Hematopoietic multipotent progenitor cell treated with erythropoietin and hydrocortisone succinate and interleukin-3 and kit ligand, for 17 days (in vitro differentiated cells): ENCODE results near the gene DPEP1.
"Not testable (repeated sequence)": the region's sequence is repeated elsewhere in the genome, so short reads cannot be mapped to it uniquely, and the experiment has no call there.

ENCODE experiments used
- DNase-seq: peaks from one replicate; pipeline ENCODE4 v3.0.0-alpha.2; 2015; ENCODE audit warnings: low spot score

The DPEP1 gene

DNA sequence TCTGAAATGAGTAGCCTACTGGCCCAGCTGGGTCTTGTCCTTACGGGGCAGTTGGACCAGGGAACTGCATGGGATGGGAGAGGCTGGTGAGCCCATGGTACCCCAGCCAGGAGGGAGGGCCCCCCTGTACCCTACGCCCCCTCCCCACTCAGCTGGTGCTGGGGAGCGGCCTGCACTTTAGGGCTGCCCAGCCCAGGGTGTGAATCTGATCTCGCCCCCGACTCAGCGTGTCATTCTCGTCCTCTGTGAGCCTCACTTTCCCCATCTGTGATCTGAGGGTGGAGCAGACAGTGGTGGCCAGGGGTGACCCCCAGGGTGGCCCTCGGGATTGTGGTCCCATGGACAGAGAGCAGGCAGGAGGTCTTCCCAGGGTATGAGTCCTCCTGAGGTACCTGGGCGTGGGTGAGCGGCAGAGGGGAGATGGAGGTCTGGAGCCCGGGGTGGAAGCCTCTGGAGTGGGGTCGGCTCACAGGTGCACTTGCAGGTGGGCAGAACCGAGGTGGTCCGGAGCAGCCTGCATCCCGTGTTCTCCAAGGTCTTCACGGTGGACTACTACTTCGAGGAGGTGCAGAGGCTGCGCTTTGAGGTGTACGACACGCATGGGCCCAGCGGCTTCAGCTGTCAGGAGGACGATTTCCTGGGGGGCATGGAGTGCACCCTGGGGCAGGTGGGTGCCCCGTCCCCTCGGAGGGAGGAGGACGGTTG is 36.2 kb upstream of the DPEP1 start:
- no peak for DNase-seq

DNA sequence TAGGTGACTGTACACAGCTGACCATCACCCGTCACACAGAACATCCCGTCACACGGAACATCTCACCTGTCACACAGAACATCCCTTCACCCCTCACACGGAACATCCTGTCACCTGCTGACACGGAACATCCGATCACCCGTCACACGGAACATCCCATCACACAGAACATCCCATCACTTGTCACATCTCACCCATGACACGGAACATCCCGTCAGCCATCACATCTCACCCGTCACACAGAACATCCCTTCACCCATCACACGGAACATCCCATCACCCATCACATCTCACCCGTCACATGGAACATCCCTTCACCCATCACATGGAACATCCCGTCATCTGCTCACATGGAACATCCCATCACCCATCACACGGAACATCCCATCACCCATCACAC is 34.1 kb upstream of the DPEP1 start:
- no peak for DNase-seq

DNA sequence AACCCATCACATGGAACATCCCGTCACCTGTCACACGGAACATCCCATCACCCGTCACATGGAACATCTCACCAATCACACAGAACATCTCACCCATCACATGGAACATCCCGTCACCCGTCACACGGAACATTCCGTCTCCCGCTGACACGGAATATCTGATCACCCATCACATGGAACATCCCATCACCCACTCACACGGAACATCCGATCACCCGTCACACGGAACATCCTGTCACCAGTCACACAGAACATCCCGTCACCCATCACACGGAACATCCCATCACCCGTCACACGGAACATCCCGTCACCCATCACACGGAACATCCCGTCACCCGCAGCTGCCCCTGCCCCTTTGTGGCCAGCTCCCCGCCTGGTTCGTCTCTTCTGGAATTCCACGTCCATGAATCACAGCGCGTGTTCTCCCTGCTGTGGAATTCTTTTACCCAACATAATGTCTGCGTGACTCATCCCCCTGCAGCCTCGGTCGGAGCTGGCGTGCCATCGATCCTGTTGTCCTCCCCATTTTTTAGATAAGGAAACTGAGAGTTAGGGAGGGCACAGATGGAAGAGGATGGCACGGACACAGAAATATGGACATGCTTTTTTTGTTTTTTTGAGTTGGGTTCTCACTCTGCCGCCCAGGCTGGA is 32.3 kb upstream of the DPEP1 start:
- DNase-seq, result no peak

DNA sequence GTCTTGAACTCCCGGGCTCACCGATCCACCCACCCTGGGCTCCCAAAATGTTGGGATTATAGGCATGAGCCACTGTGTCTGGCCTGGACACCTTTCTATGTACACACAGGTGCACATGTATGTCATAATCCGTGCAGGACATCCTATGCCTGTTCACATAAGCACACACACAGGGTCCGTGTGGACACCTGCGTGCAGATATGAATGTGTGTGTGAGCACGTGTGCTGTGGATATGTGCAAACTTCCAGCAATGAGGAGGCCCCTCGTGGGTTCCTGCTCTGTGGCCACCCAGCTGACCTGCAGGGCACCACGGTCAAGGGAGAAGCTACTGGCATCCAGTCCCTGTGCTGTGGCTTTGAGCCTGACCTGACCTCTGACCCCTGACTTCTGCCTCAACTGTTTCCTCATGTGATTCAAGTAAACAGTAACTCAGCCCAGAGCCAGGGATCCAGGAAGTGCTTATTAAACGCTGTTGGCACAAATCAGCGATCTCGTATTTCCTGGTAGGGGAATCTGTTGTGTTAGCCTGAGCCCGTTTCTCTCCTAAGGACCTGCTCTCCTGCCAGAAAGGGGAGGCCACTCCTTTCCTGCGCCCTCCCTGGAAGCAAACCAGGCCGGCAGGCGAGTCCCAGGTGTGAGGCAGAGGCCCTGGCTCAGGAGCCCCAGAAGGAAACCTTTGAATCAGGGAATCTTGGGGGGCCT is 31.4 kb upstream of the DPEP1 start:
- DNase-seq, result no peak

DNA sequence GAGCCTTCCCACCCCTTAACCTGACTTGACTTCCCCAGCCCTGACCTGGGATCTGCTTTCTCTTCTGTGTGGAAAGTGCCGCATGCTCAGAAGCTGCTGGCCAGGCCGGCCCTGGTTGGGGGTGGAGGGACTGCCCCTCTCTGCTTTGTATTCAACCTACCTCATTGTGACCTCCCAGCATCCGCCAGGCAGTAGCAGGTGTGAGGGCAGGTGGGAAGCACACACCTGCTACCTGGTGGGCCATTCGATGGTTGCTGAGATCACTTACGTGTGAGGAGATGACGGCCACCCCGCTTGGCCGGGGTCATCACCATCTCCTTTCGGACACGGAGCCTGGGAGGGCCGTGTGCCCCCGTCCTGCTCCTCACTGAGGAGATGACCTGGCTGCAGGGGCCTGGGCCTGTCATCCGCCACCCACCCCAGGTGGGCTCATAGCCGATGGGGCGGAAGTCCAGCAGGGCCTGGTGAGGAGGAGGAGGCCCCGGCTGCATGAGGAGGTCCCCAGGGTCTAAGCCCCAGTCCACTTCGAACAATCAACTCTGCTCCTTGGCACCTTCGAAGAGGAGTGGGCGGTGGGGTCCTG is 30.7 kb upstream of the DPEP1 start:
- no peak for DNase-seq

DNA sequence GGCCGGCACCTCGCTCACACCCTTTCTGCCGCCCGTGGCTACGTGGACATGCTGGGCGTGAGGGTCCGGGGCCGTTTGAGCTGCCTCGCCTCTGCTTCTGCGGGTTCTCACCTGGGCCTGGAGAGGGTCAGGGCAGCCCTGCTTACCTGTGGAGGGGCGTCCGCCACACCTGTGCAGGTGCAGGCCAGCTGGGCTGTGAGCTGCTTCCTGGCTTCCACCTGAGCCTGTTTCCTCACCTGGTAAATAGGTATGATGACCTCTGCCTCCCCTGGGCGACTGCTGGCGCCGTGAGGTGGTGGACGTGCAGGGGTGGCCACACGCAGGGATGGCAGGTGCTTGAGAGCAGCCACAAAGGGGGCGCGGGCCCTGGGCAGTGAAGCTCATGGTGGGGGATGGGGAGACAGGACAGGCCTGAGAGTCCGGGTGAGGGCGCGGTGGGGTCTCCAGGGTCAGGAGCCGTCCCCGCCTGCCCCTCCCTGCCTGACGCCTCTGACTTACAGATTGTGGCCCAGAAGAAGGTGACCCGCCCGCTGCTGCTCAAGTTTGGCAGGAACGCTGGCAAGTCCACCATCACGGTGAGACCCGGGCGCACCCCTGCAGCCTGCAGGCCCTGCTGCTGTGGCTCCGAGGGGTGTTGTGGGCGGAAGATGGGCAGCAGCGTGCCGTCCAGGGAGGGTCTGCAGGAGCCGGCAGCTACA is 30.1 kb upstream of the DPEP1 start:
- no peak for DNase-seq

DNA sequence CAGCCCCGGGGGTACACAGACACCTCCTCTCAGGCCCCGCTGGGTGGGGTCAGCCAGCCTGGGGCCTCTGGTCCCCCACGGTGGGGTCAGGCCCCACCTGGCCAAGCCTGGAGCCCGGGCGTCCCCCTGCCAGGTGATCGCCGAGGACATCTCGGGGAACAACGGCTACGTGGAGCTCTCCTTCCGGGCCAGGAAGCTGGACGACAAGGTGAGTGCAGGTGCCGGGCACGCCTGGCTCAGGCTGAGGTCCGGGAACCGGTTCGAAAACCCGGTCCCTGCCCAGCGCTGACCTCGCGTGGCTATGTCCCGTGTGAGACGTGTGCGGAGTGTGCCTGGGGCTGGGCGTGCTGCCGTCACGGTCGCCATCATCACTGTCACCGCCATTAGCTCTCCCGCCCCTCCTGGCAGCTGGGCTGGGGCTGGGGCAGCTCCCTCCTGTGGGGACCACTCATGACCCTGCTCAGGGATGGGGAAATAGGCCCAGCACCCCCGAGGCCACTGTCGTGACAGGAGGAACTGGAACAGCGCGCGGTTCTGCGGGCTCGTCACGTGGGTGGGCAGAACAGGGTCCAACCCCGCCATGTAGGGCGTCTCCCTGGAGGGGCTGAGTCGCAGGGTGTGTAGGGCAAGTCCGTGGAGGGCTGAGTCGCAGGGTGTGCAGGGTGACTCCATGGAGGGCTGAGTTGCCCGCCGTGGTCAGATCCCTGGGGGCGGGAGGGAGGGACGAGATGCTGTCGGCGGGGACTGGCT is 29.4 kb upstream of the DPEP1 start:
- DNase-seq, result no peak

DNA sequence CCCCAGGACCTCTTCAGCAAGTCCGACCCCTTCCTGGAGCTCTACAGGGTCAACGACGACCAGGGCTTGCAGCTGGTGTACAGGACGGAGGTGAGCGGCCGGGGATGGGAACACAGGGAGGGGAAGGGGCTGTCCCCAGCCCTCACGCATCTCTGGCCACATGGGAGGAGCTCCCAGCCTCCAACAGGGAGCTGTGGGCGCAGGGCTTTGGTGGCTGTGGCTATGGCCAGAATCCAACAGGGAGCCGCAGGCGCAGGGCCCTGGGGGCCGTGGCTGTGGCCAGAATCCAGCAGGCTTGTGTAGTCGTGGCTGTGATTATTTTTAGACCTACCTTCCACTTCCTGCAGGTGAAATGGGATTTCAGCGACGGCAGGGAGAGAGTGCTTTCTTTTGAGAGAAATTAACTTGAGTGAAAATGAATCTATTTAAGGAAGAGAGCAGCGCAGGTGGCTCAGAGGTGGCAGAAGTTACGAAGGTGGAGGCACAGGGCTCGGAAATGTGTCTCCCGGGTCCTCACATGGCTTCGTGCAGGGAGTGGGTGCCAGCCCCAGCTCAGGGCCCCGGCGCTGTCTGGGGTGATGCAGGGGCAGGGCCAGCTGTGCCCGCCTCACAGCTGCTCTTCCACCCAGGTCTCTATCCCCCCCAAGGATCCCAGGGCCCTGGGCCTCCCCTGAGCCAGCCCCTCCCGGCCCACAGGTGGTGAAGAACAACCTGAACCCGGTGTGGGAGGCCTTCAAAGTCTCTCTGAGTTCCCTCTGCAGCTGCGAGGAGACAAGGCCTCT is 28.5 kb upstream of the DPEP1 start:
- DNase-seq, result no peak

DNA sequence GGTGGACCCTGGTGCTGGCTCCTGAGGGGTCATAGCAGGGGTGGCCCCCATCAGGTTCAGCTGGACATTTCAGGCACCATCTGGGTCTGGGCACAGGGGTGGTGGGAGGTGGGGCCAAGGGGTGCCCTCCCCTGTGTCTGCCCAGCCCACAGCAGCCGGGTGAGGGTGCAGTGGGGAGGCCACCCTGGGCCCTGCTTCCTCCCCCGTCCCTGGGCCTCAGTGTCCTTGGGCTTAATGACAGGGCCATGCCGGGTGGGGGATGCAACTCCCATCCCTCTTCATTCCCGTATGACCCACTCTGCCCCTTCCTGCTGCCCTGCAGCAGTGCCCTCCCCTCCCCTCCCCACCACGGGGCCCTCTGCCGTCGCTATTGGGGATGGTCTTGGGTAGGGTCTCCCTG is 27.2 kb upstream of the DPEP1 start:
- no peak for DNase-seq

DNA sequence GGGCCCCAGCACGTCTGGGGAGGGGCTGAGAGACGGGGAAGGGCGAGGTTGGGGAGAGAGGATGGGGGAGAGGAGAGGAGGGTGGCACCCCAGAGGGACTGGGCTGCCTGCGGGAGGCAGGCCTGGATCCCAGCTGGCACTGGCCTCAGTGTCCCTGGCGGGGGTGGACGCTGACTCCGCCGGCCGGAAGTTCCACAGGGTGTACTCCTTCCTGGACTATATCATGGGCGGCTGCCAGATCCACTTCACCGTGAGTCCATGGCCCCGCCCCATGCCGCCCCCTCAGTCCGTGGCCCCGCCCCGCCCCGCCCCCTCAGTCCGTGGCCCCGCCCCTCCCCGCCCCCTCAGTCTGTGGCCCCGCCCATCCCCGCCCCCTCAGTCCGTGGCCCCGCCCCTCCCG is 26.6 kb upstream of the DPEP1 start:
- DNase-seq, result no peak

DNA sequence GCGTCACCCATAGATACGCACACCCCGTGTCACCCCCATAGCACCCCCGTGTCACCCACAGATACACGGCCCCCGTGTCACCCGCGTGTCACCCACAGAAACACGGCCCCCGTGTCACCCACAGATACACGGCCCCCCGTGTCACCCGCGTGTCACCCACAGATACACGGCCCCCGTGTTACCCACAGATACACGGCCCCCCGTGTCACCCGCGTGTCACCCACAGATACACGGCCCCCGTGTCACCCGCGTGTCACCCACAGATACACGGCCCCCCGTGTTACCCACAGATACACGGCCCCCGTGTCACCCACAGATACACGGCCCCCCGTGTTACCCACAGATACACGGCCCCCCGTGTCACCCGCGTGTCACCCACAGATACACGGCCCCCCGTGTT is 25.8 kb upstream of the DPEP1 start:
- not testable (repeated sequence) for DNase-seq

DNA sequence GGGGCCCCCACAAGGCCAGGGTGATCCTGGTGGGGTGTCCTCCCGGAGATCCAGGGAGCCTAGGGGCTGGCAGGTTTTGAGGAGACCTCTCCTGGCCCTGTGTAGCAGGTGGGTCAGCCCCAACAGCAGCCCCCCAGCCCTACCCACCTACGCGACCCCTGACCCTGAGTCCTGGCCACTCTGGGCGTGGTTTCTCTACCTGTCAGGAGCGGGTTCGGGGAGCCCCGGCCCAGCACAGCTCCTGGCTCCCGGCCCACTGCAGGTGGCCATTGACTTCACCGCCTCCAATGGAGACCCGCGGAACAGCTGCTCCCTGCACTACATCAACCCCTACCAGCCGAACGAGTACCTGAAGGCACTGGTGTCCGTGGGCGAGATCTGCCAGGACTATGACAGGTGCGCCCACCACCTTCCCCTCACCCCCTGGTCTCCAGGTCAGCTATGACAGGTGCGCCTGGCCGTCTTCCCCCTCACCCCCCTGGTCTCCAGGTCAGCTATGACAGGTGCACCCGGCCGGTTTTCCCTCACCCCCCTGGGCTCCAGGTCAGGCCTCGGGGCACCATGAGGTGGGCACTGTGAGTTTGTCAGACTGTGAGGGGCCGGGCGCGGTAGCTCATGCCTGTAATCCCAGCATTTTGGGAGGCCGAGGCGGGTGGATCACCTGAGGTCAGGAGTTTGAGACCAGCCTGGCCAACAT is 24.9 kb upstream of the DPEP1 start:
- DNase-seq, result no peak

DNA sequence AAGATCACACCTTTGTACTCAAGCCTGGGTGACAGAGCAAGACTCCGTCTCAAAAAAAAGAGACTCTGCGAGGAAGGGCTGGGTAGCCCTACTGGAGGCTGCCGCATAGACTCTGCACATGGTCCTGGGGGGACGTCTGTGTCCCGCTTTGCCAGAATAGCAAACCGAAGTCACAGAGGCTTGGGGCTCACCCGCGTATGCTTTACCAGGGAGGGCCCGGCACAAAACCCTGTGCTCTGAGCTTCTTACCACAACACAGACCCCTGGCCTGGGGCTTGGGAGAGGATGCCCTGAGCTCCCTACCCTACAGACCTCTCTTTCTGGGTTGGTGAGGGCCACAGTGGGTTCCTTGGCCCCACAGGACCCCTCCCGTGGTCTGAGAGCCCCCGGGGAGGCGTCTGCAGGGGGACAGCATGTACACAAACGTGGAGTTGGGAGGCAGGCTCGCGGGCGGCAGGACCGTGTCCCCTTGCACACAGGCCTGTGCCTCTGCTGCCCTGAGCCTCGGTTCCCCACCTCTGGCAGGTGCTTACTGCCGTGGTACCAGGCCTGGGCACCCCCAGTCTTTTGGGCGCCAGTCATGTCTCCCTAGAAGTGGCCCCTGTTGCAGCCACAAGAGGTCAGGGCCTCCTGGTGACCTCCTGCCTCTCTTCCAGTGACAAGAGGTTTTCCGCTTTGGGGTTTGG is 24.1 kb upstream of the DPEP1 start:
- DNase-seq, result no peak

DNA sequence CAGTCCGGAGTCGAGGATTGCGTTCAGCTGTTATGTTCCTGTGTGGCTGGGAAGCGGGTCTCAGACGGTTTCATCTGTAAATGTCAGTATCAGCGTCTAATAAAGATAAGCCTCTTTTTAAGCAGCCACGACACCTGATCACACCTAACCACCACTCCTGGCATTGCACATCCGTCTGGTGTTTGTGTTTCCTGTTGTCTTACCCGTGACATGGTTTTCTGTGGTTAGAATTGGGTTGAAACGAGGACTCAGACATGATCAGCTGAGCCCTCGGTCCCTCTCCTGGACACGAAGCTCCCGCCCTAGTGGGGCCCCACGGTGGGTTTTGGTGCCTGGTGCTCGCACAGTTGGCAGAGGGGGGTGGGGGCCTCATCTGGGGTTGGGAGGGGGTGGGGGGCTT is 19.6 kb upstream of the DPEP1 start:
- no peak for DNase-seq

DNA sequence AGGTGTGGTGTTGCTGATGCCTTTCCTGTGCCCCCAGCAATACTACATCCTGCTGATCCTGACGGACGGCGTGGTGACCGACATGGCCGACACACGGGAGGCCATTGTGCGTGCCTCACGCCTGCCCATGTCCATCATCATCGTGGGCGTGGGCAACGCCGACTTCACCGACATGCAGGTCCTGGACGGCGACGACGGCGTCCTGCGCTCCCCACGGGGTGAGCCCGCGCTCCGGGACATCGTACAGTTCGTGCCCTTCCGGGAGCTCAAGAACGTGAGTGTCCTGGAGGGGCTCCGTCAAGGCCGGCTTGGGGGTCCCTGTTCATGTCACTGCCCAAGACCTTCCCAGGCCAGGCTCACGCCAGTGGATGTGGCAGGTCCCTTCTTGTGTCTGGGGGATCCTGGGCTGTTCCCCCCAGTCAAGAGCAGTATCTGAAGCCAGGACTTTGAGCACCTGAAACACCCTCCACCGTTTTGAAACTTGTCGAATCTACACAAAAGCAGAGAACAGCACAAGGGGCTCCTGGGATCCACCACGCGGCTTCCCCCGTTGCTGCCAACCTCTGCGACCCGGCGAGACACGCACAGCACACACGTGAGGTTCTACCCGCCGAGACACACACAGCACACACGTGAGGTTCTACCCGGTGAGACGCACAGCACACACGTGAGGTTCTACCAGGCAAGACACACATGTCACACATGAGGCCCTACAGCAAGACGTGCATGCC is 17.9 kb upstream of the DPEP1 start:
- DNase-seq, result no peak

DNA sequence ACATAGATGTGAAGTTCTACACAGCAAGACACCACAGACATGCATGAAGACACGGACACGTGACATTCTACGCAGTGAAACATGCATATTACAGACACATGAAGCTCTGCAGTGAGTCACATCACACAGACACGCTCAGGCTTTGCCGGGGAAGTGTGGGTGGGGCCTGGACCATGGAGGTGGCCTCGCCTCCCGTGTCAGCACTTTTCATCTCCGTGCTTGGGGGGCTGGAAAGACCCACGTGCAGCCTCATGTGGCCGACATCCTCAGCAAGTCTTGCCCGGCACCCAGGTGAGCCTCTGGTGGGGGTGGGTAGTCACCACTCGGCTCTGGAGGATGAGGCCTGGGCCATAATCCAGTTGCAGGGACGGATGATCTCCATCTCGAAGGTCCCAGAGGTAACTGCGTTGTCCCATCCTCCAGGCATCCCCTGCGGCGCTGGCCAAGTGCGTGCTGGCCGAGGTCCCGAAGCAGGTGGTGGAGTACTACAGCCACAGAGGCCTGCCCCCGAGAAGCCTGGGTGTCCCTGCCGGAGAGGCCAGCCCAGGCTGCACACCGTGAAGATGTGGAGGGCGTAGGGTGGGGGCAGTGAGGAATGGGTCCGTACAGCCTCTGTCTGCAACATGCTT is 17.3 kb upstream of the DPEP1 start:
- DNase-seq, result no peak

DNA sequence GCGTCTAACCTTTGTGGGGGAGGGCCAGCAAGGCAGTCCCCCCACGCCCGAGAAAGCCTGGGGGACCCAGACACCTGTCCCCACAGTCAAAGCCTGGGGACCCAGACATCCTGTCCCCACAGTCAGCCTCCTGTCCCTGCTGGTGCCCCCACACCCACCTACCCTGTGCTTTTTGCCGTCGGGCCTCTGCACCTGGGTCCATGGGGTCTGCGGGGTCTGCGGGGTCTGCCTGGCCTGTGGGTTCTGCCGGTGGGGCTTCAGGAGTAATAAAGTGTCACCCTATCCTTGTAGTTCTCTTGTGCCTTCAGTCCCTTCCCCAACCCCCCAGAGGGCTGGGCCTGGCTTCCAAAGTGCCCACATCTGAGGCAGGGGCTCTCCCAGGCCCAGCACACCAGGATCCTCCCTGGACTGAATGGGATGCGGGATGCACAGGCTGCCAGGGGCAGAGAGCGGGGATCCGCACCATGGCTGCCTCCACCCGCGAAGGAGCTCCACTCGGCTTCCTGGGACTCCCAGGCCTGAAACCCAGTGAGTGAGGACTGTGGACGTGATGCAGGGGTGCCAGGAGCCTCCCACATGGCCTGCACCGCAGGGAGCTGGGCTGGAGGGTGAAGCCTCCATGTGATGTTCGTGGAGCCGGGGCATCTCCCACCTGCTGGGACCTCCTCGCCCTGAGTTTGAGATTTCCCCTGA is 16.3 kb upstream of the DPEP1 start:
- DNase-seq, result no peak

DNA sequence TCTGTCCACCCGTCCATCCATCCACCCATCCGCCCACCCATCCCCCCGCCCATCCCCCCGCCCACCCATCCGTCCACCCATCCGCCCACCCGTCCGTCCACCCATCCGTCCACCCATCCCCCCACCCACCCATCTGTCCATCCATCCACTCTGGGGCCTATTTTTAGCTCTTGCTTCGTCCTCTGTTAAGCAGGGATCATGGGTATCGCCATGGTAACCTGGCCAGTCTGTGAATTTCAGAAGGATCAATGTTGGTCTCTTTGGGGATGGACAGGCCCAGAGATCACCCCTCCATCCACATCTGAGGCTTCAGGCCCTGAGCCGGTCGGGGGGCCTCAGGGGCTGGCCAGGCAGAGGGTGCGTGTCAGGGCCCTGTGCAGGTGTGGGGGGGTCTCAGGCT is 15.2 kb upstream of the DPEP1 start:
- no peak for DNase-seq
